GM18498 (cell line): Measurements from ENCODE around the gene SLC26A1.

Experiments
- ATAC-seq: cut with Tn5 transposase; IDR thresholded peaks from one replicate; pipeline ENCODE4 v1.9.1; 2021; ENCODE audit warnings: mild to moderate bottlenecking, moderate library complexity; ENCODE audit not compliant: unreplicated experiment

Gene SLC26A1

DNA sequence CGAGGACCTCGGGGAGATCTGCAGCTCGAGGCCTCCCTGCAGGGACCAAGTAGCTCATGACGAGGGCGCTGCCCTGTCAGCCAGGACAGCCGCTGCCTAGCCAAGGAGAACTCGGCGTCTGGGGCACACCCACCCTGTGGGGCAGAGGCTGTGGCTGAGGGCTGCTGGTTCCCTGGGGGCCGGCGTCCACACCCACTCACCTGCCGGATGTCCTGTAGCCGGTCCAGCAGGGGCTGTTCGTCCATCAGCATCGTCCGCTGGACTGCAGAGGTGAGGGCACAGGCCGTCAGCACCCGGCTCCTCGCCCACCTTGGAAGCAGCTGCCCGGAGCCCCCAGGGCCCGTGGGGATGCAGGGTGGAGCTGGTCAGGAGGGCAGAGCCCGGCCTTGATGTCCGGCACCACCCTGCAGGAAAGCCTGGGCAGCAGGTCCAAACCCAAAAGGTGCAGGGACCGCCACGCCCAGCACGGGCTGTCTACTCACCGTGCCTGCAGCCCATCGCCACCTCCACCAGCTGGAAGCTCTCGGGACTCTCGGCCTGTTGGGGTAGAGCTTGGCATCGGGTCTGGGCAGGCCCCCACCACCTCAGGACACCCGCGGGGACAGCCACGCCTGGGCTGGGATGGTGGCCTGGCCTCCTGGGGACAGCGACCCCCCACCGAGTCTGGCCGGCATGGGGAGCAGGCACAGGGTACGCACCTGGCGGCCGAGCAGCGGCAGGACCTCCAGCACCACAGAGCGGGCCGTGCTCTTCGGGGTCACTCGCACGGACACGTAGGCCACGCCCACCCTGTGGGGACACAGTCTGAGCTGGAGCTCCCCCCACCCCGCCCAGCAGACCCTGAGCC is 26.7 kb downstream of the SLC26A1 start:
- no peak for ATAC-seq

DNA sequence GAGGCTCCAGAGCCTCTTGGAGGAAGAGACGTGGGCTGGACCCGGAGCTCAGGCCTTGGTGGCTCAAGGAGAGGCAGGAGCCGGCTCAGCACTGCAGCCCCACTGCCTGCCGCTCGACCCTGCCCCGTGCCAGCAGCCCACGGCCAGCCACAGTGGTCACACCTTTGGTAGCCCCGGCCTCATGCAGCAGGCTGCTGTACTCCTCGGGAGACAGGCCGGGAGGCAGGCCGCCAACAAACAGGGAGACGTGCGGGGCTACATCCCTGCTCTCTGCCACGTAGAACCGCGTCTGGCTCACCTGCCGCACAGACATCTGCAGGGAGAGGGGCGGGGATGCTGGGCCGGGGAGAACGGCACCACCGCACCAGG is 27.5 kb downstream of the SLC26A1 start:
- no peak for ATAC-seq

DNA sequence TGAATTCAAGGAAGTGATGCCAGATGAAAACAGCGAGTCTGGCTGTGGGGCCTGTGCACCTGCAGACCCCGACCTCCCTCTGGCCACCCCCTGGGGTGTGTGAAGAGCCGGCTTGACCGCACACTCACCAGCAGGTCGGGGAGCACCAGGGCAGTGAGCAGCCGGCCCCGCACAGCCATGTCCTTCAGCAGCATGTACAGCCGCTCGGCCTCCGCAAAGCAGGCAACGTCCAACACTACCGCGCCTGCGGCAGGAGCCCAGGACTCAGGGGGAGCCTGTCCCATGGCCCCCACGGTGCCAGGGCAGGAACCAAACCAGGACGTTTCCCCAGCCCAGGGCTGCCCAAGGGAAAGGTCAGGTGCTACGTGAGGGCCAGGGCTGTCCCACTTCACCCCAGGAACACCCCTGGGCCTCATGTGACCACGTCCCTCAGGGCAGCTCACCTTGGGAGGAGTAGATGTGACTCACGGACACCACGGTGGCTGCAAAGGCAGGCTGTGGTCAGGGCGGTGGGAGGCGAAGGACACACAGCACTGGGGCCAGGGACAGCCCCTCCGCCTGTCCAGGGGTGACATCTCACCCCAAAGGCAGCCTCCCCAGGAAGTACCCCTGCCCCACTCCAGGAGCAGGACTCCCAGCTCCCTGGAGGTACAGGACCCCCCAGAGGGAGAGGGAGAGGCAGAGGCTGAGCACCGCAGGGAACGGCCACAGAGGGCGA is 28.0 kb downstream of the SLC26A1 start:
- no peak for ATAC-seq

DNA sequence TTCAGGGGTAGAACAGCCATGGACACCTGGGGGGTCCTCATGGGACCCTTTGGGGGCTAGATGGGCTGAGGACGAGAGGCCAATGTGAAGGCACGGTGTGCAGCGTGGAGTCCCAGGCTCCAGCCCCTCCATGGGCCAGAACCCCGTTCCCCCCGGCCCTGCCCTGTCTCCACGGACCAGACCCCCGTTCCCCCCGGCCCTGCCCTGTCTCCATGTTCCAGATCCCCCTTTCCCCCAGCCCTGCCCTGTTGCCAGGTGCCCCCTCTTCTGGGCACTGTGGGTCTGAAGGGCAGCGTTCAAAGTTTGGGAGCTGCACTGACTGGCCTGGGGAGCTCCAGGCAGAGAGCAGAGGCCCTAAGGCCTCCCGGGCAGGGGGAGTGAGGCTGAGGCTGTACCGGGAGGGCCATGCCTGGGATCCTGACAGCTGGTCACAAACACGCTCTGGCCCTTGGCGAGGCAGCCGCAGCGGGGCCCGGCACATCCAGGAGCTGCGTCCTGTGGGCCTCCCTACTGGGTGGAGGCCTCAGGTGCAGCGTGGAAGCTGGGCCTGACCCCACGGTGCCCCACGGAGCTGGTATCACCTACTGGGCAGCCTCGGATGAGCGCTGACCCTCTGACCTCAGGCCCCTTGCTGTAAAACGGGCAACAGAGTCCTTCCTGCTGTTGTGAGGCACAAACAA is 28.7 kb downstream of the SLC26A1 start:
- ATAC-seq = no peak

DNA sequence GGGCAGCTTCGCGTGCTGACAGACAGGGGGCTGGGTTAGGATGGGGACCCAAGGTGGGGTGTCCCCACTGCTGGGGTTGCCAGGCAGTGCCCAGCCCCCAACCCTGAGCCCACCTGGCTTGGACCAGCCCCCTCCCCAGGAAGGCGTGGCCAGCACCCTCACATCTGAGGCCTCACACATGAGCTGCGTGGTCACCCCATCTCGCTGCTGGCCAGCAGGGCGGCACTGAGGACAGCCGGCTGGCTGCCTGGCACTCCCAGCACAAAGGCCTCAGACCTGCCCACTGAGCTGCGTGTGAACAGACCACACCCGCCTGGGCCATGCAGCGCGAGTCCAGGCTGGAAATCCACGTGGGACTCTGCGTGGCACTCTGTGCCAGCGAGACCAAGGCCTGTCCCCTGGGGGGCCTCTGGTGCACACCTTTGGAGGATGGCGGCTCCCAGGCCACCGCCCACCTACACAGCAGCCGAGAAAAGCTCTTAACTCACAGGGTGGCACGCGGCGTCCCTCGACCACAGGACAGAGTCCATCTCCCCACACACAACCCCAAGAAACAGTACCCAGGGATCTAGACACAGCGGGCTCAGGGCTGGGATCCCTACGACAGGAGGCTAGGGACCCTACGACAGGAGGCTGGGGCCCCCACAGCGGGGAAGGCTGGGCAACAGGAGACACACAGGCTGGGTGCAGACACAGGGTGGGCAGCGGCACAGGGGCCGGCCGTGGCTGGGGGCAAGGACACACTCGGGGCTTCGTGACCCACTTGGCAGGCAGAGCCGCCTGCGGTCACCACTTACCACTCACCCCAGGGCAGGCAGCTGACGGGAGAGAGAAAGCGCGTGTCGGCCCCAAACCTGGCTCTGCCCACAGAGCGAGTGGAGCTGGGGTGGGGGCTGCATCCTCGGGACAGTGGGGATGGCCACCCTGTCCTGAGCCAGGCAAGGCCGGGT is 29.7 kb downstream of the SLC26A1 start:
- no peak for ATAC-seq

DNA sequence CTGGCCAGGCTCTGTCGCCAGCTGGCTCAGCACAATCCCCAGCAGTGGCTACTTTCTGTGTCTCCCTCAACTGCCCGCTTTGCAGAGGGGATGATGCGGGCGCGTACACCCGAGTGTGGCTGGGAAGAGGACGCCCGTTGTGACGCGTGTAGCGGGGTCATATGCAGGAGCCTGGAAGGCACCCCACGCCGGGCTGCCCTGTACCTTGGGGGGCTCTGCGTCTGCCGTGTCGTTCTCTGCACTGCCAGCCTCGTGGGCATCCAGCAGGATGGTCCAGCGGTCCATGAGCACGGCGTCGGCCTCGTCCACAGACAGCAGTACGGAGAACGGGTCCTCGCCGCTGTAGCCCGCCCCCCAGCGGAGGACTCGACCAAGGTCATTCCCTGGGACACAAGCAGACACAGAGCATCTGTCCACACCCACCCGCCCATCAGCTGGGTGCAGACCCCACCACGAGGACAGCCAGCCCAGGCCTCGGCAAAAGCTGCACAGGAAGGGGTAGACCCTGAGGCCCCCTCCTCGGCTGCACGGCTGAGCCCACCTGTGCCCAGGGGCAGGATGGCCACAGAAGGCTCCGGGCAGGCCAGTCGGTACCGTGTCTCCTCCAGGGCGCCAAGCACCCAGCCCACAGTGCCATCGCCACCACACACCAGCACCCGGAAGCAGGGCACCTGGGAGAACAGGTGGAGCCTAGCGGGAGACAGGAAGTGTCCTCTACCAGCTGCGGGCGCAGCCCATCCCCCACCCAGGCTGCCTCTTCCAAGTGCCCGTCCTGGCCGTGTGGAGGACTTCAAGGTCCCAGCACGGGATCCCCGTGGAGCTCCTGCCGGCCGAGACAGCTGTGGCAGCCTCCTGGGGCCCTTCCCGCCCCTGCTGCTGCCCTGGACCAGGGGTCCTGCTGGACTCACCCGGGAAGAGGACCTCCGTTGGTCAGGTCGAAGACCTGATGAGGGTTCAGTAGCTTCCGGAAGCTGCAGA is 30.7 kb downstream of the SLC26A1 start:
- ATAC-seq = no peak

DNA sequence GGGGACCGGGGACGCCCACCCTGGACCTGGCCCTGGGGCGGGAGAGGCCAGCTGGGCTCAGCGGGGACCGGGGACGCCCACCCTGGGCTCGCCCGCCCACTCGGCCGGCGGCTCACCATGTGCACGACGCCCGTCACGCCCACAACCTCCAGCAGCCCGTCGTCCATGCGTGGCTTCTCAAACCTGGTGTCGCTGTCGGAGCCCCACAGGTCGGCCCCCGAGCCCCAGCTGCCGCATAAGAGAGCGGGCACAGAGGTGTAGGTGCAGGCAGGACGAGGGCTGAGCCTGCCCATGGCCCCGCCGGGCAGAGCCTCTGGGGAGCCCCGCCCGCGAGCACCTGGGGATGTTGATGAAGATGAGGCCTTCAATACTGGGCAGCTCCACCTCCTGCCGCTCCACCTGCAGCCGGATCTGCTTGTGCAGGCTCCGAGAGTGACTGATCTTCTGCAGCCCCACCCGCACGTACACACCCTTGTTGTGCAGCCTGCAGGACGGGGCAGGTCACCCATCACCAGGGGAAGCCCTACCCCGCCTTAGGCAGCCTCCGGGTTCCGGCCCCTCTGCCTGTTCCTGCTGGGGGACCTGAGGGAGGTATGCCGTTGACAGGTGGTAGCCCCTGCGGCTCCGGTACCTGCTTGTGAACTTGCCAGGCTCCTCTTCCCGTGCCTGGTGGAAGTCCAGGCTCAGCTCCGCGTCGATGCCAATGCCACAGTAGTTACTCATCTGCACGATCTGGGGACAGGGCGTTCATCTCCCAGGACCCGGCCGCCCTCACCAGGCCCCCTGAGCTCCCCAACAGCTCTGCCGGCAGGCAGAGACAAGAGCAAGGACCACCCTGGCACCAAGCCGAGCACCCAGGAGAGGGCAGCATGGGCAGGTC is 31.6 kb downstream of the SLC26A1 start:
- no peak for ATAC-seq

DNA sequence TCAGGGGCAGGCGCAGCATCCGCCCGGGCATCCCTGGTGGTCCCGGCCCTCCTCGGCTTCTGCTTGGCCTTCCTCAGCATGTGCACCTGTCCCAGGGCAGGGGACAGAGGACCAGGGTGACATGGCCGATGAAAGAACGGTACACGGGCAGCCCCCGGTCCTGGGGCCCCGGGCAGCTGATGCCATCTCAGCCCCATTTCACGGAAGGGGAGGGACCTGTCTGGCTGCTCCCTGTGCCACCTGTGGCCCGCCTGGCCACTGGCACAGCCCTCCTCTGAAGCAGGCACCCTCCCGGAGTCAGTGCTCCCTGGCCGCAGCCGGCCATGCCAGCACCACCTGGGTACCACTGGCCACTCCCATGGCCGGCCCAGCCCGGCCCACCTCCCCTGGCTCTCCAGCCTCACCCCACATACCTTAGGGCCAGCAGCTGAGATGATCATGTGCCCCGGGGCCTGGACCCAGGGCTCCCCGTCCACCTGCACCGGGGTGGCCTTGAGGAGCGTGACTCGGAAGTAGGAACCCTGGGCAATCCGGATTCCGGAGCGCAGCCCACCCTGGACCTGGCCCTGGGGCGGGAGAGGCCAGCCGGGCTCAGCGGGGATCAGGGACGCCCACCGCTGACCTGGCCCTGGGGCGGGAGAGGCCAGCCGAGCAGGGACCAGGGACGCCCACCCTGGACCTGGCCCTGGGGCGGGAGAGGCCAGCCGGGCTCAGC is 32.4 kb downstream of the SLC26A1 start:
- no peak for ATAC-seq

DNA sequence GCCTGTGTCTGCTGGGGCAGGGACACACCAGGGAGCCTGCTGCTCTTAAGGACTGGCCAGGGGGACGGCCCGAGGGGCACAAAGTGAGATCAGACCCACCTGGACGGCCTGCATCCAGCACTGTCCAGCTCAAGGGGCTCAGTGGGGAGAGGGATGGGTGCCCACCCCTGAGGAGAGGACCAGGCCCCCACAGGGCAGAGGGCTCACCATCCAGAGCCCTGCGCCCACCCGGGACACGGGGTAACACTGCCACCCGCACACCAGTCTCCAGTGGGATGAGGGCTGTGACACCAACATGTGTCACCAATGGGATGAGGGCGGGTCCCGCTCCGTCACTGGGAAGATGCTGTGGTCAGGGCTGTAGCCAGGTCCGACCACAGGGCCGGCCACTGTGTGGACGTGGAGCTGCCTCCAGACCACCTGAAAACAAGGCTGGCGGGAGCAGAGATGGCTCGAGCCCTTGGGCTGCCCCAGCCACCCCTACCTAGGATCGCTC is 33.0 kb downstream of the SLC26A1 start:
- no peak for ATAC-seq

DNA sequence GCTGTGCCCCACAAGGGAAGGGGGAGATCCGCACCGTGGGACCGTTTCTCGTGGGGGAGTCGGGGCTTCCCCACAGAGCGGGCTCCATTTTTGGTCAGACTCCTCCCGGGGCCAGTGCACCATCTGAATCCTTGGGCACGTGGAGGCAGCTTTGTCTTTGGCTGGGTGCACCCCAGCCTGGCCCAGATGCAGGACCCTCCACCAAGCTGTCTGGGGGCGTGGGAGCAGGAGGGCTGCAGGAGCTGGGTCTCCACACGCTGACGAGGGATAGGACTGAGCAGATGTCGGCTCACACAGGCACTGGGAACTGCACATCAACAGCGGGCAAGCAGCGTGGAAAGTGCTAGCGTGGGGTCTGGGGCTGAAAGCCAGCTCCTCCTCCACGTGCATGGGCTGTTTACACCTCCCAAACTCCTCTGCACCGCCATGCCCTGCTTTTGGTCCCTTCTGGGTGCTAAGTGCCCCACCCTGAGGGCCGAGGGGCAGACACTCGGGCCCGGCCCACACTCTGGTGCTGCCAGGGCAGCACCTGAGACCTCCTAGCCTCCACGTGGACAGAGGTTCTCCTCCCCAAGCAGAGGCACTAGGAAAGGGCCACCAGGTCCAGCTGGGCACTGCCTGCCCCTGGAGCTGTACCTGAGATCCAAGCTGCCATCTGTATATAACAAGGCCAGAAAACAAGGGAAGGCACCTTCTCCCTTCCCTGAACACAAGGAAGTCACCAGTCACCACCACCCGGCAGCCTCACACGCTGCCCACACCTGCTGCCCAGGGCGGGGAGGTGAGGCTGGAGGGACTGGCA is 33.7 kb downstream of the SLC26A1 start:
- no peak for ATAC-seq

DNA sequence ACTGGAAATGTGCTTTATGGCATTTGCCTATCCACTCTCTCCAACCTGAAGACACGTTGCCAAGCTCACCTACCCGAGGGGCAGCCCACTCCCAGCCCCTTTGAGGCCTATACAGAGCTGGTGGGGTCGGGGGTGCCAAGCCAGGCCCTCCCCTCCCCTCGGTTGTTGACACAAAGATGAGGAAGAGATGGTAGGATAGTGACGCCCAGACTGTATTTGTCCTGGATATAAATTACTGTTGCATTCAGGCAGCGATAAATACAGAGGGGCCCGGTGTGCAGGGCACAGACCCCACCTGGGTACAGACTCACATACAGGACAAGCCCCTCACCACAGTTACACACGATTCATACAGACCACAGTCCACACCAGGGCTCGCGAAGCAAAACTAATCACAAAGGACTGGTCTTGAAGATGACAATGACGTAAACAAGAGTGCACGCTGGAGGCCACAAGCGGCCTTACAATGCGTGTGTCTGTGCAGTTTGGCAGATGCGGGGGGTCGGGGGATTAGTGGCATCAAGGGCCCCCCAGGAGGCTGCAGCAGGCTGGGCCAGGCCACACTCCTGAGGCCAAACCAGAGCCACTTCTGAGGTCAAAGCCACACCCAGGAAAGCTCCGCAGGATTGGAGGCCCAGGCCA is 34.4 kb downstream of the SLC26A1 start:
- ATAC-seq = no peak

DNA sequence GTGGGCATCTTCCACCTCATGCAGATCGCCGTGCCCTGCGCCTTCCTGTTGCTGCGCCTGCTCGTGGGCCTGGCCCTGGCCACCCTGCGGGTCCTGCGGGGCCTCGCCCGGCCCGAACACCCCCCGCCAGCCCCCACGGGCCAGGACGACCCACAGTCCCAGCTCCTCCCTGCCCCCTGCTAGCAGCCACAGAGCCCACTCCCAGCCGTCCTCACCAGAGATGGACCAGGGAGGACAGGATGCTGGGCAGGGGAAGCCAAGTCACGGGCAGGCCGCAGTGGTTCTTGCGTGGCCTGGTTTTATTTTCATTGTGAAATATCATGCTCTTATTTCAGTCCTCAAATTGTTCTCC is 34.9 kb downstream of the SLC26A1 start:
- no peak for ATAC-seq

DNA sequence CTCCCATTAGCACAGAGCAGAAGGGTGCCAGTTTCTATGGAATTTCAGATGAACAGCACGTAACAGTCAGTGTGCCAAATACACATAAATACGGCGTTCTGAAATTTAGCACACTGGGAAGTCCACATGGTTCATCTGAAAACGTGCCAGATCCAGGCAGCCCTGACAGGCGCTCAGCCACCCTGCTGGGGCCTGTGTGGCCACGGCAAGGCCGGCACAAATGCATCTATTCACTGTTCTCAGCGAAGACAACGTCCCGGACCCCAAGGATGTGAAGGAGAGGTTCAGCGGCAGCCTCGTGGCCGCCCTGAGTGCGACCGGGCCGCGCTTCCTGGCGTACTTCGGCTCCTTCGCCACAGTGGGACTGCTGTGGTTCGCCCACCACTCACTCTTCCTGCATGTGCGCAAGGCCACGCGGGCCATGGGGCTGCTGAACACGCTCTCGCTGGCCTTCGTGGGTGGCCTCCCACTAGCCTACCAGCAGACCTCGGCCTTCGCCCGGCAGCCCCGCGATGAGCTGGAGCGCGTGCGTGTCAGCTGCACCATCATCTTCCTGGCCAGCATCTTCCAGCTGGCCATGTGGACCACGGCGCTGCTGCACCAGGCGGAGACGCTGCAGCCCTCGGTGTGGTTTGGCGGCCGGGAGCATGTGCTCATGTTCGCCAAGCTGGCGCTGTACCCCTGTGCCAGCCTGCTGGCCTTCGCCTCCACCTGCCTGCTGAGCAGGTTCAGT is 35.5 kb downstream of the SLC26A1 start:
- ATAC-seq = no peak

DNA sequence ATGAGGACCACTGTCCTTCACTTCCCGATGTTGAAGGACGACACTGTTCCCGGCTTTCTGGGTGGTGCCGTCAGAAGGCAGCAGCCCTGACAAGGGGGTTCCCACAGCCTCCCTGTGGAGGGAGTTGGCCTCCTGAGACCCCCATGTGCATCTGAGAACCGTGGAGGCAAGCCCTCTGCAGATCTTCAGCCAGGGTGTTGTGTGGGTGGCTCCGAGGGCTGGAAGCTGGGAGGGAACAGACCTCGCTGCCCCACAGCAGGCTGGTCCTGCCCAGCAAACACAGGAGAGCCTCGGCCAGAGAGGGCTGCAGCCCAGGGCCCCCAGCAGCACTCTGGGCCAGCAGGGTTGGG is 36.0 kb downstream of the SLC26A1 start:
- no peak for ATAC-seq

DNA sequence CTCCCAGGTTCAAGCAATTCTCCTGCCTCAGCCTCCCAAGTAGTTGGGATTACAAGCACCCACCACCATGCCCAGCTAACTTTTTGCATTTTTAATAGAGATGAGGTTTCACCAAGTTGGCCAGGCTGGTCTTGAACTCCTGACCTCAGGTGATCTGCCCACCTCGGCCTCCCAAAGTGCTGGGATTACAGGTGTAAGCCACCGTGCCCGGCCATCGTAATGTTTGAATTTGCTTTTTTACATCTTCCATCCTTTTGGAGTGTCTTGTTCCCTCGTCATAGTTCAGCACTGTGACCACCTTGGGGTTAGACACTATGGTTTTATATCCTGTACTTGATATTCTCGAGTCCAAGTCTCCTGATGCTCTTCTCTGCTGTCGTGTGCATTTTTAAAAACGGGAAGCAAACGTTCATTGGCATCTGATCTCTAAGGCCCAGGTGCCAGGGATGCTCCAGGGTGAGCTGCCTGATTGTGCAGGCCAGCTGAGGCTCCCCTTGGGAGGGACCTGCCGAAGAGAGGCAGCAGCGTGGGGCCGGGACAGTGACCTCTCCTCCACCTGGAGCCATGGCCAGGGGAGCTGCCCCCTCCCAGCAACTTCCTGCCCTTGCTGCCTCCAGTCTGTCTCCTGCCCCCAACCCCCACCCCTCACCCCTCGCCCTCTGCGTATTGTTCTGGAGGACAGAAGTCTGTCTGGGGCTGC is 36.5 kb downstream of the SLC26A1 start:
- no peak for ATAC-seq
